ENCODE measurements around the gene ZNHIT3. TPM values are rescaled to one million over a fixed set of nuclear protein-coding genes. Genes with fewer than 3 reads are reported as not detected.

The ZNHIT3 gene
- total and polyA plus RNA-seq, 2 of the 13 experiments (the other 11 are each of a cell fraction or from before 2014, with no cell fraction given): 66.6 to 77.4 TPM

- TF ChIP-seq THAP9 (CRISPR knock-in tag; IDR thresholded peaks at IDR 0.05; ENCODE audit: borderline replicate concordance) (no peak), ZNF772 (CRISPR knock-in tag; IDR thresholded peaks at IDR 0.05) (no peak)
Measured at GRCh38 chr17:36523113-36523512, 36.6 kb downstream of the ZNHIT3 start (continued).

- Histone ChIP-seq H3K27me3 (ENCODE audit: control insufficient read depth in 1 of 2, insufficient read depth in 2 of 2, low read length in 2 of 2) (no peaks in the 10 kb centered on the region), H2AFZ (ENCODE audit: low read length) (no peak overlapping the region), H4K20me1 (ENCODE audit: insufficient read depth, low read length) (no peaks in the 10 kb centered on the region), H3K4me2 (ENCODE audit: low read depth, low read length) (no peak overlapping the region), H3K36me3 (replicated peaks in 1 of 2; ENCODE audit: control insufficient read depth in 1 of 2, insufficient read depth in 2 of 2, low read length in 2 of 2) (peaks cover 24 to 65% of the 10 kb centered on the region in 2 experiments), H3K9me3 (ENCODE audit: low read length) (no peaks in the 10 kb centered on the region), H3K4me3 (replicated peaks in 1 of 3; ENCODE audit: insufficient read depth in 1 of 3, low read depth in 2 of 3, low read length in 3 of 3) (no peak overlapping the region), H3K9ac (ENCODE audit: insufficient read depth, low read depth, low read length) (no peak overlapping the region), H3K27ac (ENCODE audit: extremely low read length, insufficient read depth, low read length) (no peak overlapping the region), H3K79me2 (ENCODE audit: insufficient read depth, low read length) (no peaks in the 10 kb centered on the region), H3K4me1 (ENCODE audit: insufficient read depth, low read length) (no peaks in the 10 kb centered on the region)
- POLR2A ChIA-PET: interaction anchor here (1.9 kb wide), 1 partner anchor 10 kb away, joined by 5 read pairs; the partner anchor contains the start of genes MYO19 and PIGW
- intact Hi-C loops (cut with micrococcal nuclease; ENCODE audit: unreplicated experiment): no loop called here
- in situ Hi-C loops (cut with HindIII; ENCODE audit: extremely low pct_ligation_motif_present, low pct_unique_long_range_greater_than_20kb): no loop called here
- FAIRE-seq (no peak), ATAC-seq (no peak), DNase-seq (ENCODE audit: low spot score) (no peak)
- CTCF ChIA-PET (ENCODE audit: low intra/inter-chr PET ratio, low total read pairs): no interaction called here
- no TSS peak for BruUV-seq (replicated peaks)
- 100% methylated on average over 4 of the region's 4 CpGs for WGBS (ENCODE audit: low lambda C conversion rate)
- TF ChIP-seq GRHL1 (CRISPR knock-in tag; conservative IDR thresholded peaks at IDR 0.05) (no peak), DRAP1 (CRISPR knock-in tag; IDR thresholded peaks at IDR 0.05) (no peak), PHF8 (CRISPR knock-in tag; IDR thresholded peaks at IDR 0.05) (no peak), MXD3 (CRISPR knock-in tag; IDR thresholded peaks at IDR 0.05) (no peak), ARNT (IDR thresholded peaks at IDR 0.05) (no peak), E2F1 (CRISPR knock-in tag; IDR thresholded peaks at IDR 0.05) (no peak), CBX2 (IDR thresholded peaks at IDR 0.05; ENCODE audit: low read depth, low read length) (no peak), CBX2 (CRISPR knock-in tag; IDR thresholded peaks at IDR 0.05; ENCODE audit: low read depth) (no peak), ZHX1 (CRISPR knock-in tag; IDR thresholded peaks at IDR 0.05; ENCODE audit: low read depth) (no peak)
Measured at GRCh38 chr17:36524428-36524876, 38.0 kb downstream of the ZNHIT3 start.
